H9 (cell line): Measurements from ENCODE around the gene RAB6C. TPM values are rescaled to one million over a fixed set of nuclear protein-coding genes. Genes with fewer than 3 reads are reported as not detected.
"Not testable (repeated sequence)": the region's sequence is repeated elsewhere in the genome, so short reads cannot be mapped to it uniquely, and the experiment has no call there.

Experiments used
- DNase-seq: peaks from one replicate; pipeline ENCODE4 v3.0.0-alpha.2; 2017
- H2AFZ ChIP-seq: one replicate; pipeline ENCODE4 v1.6.1; 2013; ENCODE audit warnings: mild to moderate bottlenecking, low read length, control low read depth, moderate library complexity
- H2AK5ac ChIP-seq: 2 replicates; pipeline ENCODE4 v1.6.1; 2013; ENCODE audit warnings: low read length, control low read depth, mixed read lengths; ENCODE audit not compliant: insufficient read length
- H2BK120ac ChIP-seq: one replicate; pipeline ENCODE4 v1.6.1; 2013; ENCODE audit warnings: low read depth, mild to moderate bottlenecking, low read length, control low read depth, inconsistent platforms; ENCODE audit not compliant: poor library complexity, severe bottlenecking
- H2BK12ac ChIP-seq: 2 replicates; pipeline ENCODE4 v1.6.1; 2013; ENCODE audit warnings: low read length, control low read depth, mixed read lengths, low read depth; ENCODE audit not compliant: insufficient read length
- H2BK15ac ChIP-seq: 2 replicates; pipeline ENCODE4 v1.6.1; 2013; ENCODE audit warnings: low read depth, low read length, control low read depth
- H2BK20ac ChIP-seq: one replicate; pipeline ENCODE4 v1.6.1; 2013; ENCODE audit warnings: low read depth, mild to moderate bottlenecking, low read length, control low read depth, inconsistent platforms; ENCODE audit not compliant: poor library complexity, severe bottlenecking
- H2BK5ac ChIP-seq: 2 replicates; pipeline ENCODE4 v1.6.1; 2013; ENCODE audit warnings: low read length, control low read depth, mixed read lengths; ENCODE audit not compliant: insufficient read length
- H3K14ac ChIP-seq: 2 replicates; pipeline ENCODE4 v1.6.1; 2013; ENCODE audit warnings: low read length, control low read depth; ENCODE audit not compliant: insufficient read depth
- H3K18ac ChIP-seq: 2 replicates; pipeline ENCODE4 v1.6.1; 2013; ENCODE audit warnings: low read depth, mild to moderate bottlenecking, mixed read lengths, low read length, control low read depth; ENCODE audit not compliant: insufficient read length
- H3K23ac ChIP-seq: 2 replicates; pipeline ENCODE4 v1.6.1; 2013; ENCODE audit warnings: low read length, control low read depth, mixed read lengths, low read depth; ENCODE audit not compliant: insufficient read length
- H3K23me2 ChIP-seq: 2 replicates; pipeline ENCODE4 v1.6.1; 2013; ENCODE audit warnings: low read depth, mild to moderate bottlenecking, mixed read lengths, low read length, control low read depth; ENCODE audit not compliant: insufficient read length, poor library complexity, severe bottlenecking
- H3K27ac ChIP-seq: 2 replicates; pipeline ENCODE4 v1.5.1; 2013; ENCODE audit warnings: low read length, control low read depth, mixed read lengths, low read depth; ENCODE audit not compliant: insufficient read length
- H3K27me3 ChIP-seq: 2 replicates; pipeline ENCODE4 v1.6.1; 2013; ENCODE audit warnings: low read length, control low read depth, inconsistent platforms; ENCODE audit not compliant: insufficient read depth
- H3K4ac ChIP-seq: 2 replicates; pipeline ENCODE4 v1.6.1; 2013; ENCODE audit warnings: low read depth, mild to moderate bottlenecking, control low read depth, inconsistent platforms, low read length, moderate library complexity
- H3K4me1 ChIP-seq: 2 replicates; pipeline ENCODE4 v1.6.1; 2013; ENCODE audit warnings: low read length, control low read depth, inconsistent platforms; ENCODE audit not compliant: insufficient read depth
- H3K4me2 ChIP-seq: 2 replicates; pipeline ENCODE4 v1.6.1; 2013; ENCODE audit warnings: low read length, control low read depth, mixed read lengths; ENCODE audit not compliant: insufficient read length, insufficient read depth
- H3K56ac ChIP-seq: 2 replicates; pipeline ENCODE4 v1.6.1; 2013; ENCODE audit warnings: low read depth, mild to moderate bottlenecking, mixed read lengths, low read length, control low read depth; ENCODE audit not compliant: insufficient read length
- H3K79me1 ChIP-seq: 2 replicates; pipeline ENCODE4 v1.6.1; 2013; ENCODE audit warnings: low read depth, mild to moderate bottlenecking, moderate library complexity, low read length, control low read depth, inconsistent platforms; ENCODE audit not compliant: insufficient read depth, poor library complexity, severe bottlenecking
- H3K79me2 ChIP-seq: 2 replicates; pipeline ENCODE4 v1.6.1; 2013; ENCODE audit warnings: low read length, control low read depth, inconsistent platforms; ENCODE audit not compliant: insufficient read depth
- H3K9ac ChIP-seq: 2 replicates; pipeline ENCODE4 v1.6.1; 2013; ENCODE audit warnings: low read length, control low read depth, mixed read lengths; ENCODE audit not compliant: insufficient read length; ENCODE audit errors: extremely low read depth
- H3K9me3 ChIP-seq: one replicate; pipeline ENCODE4 v1.6.1; 2013; ENCODE audit warnings: low read depth, low read length, inconsistent platforms; ENCODE audit not compliant: control insufficient read depth
- H3T11ph ChIP-seq: one replicate; pipeline ENCODE4 v1.6.1; 2013; ENCODE audit warnings: mild to moderate bottlenecking, low read length, control low read depth, inconsistent platforms
- H4K20me1 ChIP-seq: one replicate; pipeline ENCODE4 v1.6.1; 2013; ENCODE audit not compliant: control insufficient read depth, insufficient read length, insufficient read depth
- H4K5ac ChIP-seq: 2 replicates; pipeline ENCODE4 v1.6.1; 2013; ENCODE audit warnings: low read depth, mild to moderate bottlenecking, mixed read lengths, low read length, control low read depth; ENCODE audit not compliant: insufficient read length
- H4K8ac ChIP-seq: replicated peaks from 2 replicates; pipeline ENCODE4 v1.6.1; 2013; ENCODE audit warnings: low read length, control low read depth, mixed read lengths, low read depth; ENCODE audit not compliant: insufficient read length
- H4K91ac ChIP-seq: 2 replicates; pipeline ENCODE4 v1.6.1; 2013; ENCODE audit warnings: low read depth, mild to moderate bottlenecking, moderate library complexity, mixed read lengths, low read length, control low read depth; ENCODE audit not compliant: insufficient read length
- H3K27ac Mint-ChIP-seq, 3 experiments: 2 replicates in 2 of 3; 3 replicates in 1 of 3; pipeline ENCODE4 v1.8.0; 2020 to 2021; ENCODE audit warnings: mixed read lengths in 3 of 3, mild to moderate bottlenecking in 1 of 3, moderate library complexity in 1 of 3
- H3K27me3 Mint-ChIP-seq: 2 replicates; pipeline ENCODE4 v1.8.0; 2021; ENCODE audit warnings: low read depth, mild to moderate bottlenecking, moderate library complexity, mixed read lengths
- H3K36me3 Mint-ChIP-seq, 3 experiments: 2 replicates in 2 of 3; 3 replicates in 1 of 3; pipeline ENCODE4 v1.8.0; 2020 to 2021; ENCODE audit warnings: low read depth in 3 of 3, mixed read lengths in 3 of 3; ENCODE audit not compliant: insufficient read depth in 1 of 3
- H3K4me1 Mint-ChIP-seq, 2 experiments: 2 replicates each; pipeline ENCODE4 v1.8.0; 2020; ENCODE audit warnings: mixed read lengths in 2 of 2
- H3K4me3 Mint-ChIP-seq, 2 experiments: 2 replicates in 1 of 2; 3 replicates in 1 of 2; pipeline ENCODE4 v1.8.0; 2020 to 2021; ENCODE audit warnings: mild to moderate bottlenecking in 2 of 2, mixed read lengths in 2 of 2, moderate library complexity in 1 of 2
- H3K9me3 Mint-ChIP-seq, 2 experiments: 2 replicates in 1 of 2; 3 replicates in 1 of 2; pipeline ENCODE4 v1.8.0; 2020; ENCODE audit warnings: mild to moderate bottlenecking in 2 of 2, mixed read lengths in 2 of 2, moderate library complexity in 1 of 2
- WGBS: extraction: QIAGEN DNeasy Blood & Tissue Kit; methylation state at CpG from one replicate; pipeline ENCODE4 v1.1.7; 2013; ENCODE audit warnings: missing lambda C conversion rate, low lambda C conversion rate, mixed read lengths; ENCODE audit not compliant: insufficient read length; ENCODE audit errors: extremely low coverage; 5-methylcytosine and 5-hydroxymethylcytosine counted together
- total RNA-seq: library from RNA; stranded (reverse); gene quantifications from 2 replicates; pipeline ENCODE4 v1.2.1, GENCODE V29; 2021
- TF ChIP-seq, protein P1 (sequence below): fragments of 200-600 bp; sonication (generic); conservative IDR thresholded peaks from 3 replicates; pipeline ENCODE4 v1.8.0; 2021; ENCODE audit warnings: antibody characterized with exemption, mild to moderate bottlenecking

RAB6C gene
- total RNA-seq, 1 experiment from 2014 or later: not detected

- H3K79me2 ChIP-seq, H3K56ac ChIP-seq, H3K27ac ChIP-seq, H3K4me1 ChIP-seq, H2BK20ac ChIP-seq, DNase-seq, H4K8ac ChIP-seq, H3K9me3 Mint-ChIP-seq, H3K27me3 ChIP-seq, H3K4ac ChIP-seq, H3K27ac Mint-ChIP-seq, H3K79me1 ChIP-seq, H2BK15ac ChIP-seq, H3K36me3 Mint-ChIP-seq, H3K4me3 Mint-ChIP-seq, H3K23ac ChIP-seq, H2BK12ac ChIP-seq, H3K23me2 ChIP-seq, H3K9ac ChIP-seq, H2BK5ac ChIP-seq, H3T11ph ChIP-seq, H4K91ac ChIP-seq, H2BK120ac ChIP-seq, H3K4me2 ChIP-seq, H4K20me1 ChIP-seq, H4K5ac ChIP-seq, H3K9me3 ChIP-seq, H2AFZ ChIP-seq, H3K14ac ChIP-seq, H2AK5ac ChIP-seq, H3K18ac ChIP-seq: not testable (repeated sequence)
- Mint-ChIP-seq H3K4me1 (peaks cover 3 to 16% of the 10 kb centered on the region in 2 experiments), H3K27me3 (peaks cover 73% of the 10 kb centered on the region)
- no CpG with 5 or more reads among the region's 7 CpGs for WGBS
- TF ChIP-seq, protein P1, sequence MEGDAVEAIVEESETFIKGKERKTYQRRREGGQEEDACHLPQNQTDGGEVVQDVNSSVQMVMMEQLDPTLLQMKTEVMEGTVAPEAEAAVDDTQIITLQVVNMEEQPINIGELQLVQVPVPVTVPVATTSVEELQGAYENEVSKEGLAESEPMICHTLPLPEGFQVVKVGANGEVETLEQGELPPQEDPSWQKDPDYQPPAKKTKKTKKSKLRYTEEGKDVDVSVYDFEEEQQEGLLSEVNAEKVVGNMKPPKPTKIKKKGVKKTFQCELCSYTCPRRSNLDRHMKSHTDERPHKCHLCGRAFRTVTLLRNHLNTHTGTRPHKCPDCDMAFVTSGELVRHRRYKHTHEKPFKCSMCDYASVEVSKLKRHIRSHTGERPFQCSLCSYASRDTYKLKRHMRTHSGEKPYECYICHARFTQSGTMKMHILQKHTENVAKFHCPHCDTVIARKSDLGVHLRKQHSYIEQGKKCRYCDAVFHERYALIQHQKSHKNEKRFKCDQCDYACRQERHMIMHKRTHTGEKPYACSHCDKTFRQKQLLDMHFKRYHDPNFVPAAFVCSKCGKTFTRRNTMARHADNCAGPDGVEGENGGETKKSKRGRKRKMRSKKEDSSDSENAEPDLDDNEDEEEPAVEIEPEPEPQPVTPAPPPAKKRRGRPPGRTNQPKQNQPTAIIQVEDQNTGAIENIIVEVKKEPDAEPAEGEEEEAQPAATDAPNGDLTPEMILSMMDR: peak; percentile 35; the same call in 2 of the 3 replicates
Measured at GRCh38 chr2:129981689-129982088, 2.2 kb downstream of the RAB6C start.
